ENCODE results near the gene PCOLCE2.
"Not testable (repeated sequence)": the region's sequence is repeated elsewhere in the genome, so short reads cannot be mapped to it uniquely, and the experiment has no call there.

PCOLCE2 gene

DNA sequence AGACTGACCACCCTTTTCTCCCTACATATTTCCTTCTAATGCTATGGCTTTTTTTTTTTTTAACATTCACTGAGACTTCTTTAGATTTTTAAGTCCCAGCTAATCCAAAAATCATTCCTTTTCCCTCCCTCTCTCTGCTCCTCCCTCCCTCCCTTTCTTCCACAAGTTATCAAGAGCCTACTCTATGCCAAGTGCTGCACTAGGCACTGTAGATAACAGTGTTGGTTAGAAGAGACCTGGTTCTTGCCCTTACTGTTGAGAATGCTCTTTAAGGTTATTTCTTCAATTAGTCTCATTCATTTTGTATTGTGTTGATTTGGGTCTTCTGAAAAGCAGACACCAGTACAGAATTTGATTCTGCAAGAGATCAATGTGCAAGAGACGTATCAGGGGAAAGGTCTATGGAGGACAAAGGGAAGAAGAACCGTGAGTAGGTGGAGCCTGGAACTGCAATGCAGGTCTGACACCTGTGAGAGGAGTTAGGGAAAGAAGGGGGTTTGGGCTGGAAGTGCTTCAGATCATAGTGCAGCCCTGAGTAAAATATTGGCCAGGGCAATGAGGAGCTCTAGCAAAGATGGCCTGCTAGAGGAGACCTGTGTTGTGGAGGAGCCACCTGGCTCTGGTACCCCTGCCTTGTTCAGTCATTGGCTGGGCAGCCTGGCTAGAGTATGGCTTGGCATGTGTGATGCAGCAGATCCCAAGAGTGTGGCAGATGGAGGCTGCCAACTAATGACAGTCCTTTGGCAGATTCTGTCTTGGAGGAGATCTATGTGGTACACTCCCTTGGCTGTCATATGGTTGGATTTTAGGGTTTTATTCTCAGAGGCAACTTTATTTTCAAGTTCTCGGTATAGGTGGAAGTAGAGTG, 9.7 kb upstream of the PCOLCE2 start:
- DNase-seq (ENCODE audit: low spot score): no peak

DNA sequence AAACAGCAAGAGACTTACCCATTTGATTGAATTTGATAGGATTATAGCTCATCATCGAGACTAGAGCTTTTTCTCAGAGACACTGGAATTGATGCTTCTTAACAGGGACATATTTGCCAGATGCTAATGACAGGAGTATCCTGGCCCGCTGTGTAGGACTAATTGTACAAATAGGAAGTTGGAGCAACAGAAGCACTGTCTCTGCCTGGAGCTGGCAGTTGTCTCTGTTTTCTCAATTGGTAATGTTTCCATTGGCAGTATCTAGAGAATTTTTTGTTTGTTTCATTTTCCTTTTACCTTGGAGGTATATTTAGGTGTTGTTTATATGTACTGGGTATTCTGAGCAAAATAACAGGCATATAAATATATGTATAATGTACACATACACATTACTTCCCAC, 8.9 kb upstream of the PCOLCE2 start:
- peak; percentile 22 for DNase-seq (ENCODE audit: low spot score)

DNA sequence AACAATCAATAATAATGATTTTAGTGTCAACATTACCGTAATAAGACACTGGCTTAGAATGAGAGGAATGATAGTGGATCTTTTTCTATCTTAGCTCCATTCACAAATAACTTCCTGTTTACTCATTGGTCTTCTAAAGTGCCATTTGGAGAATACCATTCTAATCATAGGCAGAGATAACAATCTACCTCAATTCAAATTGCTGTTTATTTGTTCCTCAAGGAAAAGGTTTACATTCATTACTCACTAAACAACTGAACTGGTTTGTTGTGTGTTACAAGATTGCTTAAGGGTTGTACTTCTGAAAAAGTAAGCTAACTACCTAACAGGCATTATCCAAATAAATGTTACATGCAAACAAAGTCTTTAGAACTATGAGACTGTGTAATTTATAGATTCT, 8.1 kb upstream of the PCOLCE2 start:
- DNase-seq (ENCODE audit: low spot score): no peak

DNA sequence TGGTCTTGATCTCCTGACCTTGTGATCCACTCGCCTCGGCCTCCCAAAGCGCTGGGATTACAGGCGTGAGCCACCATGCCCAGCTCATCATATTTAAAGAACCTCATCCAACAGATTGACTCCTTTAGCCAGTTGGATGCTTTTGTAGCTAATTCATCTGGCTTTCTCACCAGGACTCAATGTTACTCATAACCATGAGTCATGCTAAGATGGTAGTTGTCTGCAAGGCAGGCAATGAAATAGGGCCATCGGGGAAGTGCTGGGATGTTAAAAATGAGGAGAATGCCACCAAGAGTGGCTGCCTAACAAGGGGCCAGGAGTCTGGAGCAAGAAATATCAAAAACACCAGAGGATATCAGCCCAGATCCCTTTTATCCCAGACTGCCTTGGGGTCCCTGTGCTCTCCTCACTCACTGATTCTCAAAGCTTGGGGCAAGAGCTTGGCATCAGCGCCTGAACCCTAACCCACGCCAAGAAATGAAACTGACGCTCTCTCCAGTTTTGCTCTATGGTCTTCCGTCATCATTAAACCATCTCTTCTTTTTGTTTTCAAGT, 7.4 kb upstream of the PCOLCE2 start:
- DNase-seq (ENCODE audit: low spot score): no peak

DNA sequence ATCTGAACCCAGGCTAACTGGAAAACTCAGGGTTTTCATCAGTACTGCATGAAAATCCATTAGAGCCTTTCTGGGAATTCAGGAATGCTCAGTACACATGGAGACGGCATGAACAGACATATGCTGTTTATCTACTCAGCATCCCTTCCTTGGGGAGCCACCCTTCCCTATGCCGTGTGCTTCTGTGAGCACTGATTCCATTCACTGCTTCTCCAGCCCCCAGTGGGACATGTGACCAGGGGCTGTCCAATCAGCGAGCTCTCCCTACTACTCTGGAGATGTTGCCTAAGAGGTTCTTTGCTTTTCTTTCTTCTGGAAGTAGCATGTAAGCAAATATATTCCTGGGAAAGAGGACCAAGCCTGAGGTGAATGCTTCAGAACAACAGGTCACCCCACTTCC, 5.6 kb upstream of the PCOLCE2 start:
- no peak for DNase-seq (ENCODE audit: low spot score)

DNA sequence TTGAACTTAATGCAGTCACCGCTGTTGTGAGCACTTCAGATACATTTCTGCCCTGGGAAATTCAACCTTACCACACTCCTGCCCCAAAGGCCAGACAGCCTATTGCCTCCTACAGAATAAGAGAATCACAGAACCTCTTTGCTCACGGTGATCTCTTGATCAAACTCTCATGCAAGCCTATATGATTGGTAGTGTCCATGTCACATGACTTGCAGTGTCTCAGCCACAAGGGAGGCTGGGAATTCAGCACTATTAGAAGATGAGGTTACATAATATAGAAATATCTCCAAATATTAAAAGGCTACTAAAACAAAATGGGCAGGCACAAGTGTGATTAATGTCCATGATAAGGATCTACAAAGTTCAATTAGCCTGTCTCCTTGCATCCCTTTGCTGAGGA, 3.8 kb upstream of the PCOLCE2 start:
- no peak for DNase-seq (ENCODE audit: low spot score)

DNA sequence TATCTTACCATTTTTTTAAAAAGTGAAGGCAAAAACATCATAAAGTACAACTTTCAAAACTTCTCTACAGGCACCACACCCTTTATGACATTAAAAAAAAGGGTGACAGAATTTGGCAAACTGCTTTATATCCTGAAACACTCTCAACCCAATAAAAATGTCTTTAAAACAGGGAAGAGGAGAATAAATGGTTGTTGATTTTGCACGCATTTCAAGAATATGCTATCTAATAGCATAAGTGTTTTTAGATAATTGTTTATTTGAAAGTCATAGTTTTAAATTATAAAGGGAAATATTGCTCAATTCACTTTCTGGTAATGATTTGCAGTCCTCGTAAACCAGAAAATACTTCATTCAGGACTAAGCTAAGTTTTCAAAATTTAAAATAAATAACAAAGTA, 1.7 kb upstream of the PCOLCE2 start:
- no peak for DNase-seq (ENCODE audit: low spot score)

DNA sequence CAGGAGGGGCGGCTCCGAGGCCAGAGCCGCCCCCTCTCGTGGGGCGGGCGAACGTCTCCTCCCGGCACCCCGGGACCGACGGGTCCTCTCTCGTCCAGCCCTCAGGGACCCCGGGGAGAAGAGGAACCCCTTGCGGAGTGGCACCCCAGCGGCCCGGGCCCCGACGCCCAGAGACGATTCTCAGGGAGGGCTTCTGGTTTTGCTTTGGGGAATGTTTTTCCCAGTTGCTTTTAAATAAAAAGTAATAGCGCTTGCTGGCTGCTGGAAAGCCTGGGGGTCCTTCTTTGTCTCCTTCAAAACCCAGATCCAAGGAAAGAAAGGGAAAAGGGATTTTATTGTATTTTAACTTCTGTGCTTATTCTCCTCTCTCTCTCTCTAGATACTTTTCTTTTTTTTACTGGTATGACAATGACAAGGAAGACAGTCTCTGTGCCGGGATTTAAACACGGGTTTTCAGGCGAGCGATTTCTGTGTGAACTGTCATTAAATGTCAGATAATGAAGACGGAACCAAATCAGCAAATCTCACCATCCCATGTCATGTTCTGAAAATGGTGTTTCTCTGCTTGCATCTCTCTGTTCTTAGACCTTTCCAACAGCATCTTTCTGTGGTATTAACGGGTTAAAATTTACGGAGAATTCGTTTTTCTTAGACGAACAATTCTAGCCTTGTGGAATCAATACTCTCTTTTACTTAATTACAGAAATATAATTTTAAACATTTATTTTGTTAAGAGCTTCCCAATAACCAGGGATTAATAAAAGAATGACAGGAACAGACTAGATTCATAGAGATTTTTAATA, 530 bp upstream of the PCOLCE2 start:
- DNase-seq (ENCODE audit: low spot score): peak; percentile 3

DNA sequence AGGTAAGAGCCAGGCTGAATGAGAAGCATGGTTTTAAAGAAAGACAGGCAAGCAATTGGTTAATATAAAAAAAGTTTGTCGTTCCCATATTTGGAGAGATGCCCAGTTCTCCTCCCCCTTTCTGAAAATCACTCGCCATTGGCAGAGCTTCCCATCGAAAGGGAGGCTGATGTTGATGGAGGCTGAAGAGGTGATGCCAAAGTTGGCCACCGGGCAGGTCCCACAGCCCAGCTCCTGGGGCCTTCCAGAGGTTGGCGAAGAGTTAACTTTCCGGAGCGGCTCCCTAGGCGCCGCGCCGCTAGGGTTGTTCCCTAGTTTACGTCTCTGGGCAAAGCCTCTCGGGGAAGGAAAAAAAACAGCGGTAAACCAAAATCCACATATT, 793 bp downstream of the PCOLCE2 start:
- DNase-seq (ENCODE audit: low spot score): no peak

DNA sequence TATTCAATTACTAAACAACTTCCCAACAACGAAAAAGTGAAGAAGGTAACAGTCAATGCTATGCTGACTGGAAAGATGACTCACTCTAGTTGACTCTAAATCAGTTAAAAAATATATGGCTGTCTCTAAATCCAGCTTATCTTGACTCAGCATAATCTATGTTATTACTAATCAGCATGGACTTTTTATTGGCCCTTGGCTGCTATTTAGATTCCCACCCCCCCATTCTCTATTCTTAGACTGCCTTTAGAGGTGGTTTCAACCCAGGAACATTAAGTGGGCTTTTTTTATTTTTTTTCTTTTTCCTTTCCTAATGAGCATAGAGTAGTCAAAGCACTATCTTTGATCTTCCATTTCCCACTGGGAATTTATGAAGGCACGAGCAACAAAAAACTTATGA, 1.9 kb downstream of the PCOLCE2 start:
- DNase-seq (ENCODE audit: low spot score): no peak

DNA sequence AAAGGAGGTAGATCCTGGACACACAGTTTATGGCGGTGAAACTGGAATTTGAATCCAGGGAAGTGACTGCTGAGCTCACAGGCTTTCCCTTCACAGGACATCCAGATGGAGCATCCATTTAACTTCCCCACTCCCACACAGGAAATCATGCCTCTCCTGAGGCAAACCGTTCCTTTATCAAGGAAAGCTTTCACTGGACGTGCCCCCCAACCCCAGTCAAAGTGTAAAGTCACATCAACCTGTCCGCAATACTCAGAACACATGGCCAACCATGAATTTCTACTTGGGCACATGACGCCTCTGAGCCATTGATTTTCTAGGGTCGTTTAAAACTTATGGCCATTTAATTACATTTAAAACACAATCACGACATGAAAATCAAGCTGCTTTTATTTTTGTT, 2.9 kb downstream of the PCOLCE2 start:
- no peak for DNase-seq (ENCODE audit: low spot score)

DNA sequence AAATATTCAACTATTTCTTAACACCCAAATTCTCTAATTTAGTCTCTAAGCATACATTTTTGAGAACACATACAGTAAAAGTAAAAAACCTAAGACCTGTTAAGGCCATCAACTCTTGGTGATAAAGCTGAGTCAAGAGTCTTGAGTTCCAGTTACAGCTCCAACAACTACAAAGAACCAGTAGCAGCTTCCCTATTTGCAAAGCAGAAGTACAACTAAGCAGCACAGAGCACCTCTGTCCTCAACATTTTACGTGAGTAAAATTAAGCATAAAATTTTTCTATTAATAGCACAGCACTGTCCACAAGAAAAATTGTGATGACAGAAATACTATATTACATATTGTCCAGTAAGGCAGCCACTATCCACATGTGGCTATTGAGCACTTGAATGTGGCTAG, 4.4 kb downstream of the PCOLCE2 start:
- DNase-seq (ENCODE audit: low spot score): no peak

DNA sequence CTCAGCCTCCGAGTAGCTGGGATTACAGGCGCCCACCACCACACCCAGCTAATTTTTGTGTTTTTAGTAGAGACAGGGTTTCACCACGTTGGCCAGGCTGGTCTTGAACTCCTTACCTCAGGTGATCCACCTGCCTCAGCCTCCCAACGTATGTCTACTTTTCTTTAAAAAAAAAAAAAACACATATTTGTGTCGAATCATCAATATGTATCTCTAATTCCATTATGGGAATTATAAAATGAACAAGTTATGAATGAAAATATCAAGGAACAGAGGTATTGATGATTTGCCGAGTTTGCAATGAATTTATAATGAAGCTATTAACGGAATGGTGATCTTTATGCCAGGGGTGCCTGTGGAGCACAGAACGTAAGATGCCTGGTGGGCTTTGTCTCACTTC, 5.3 kb downstream of the PCOLCE2 start:
- DNase-seq (ENCODE audit: low spot score): not testable (repeated sequence)

DNA sequence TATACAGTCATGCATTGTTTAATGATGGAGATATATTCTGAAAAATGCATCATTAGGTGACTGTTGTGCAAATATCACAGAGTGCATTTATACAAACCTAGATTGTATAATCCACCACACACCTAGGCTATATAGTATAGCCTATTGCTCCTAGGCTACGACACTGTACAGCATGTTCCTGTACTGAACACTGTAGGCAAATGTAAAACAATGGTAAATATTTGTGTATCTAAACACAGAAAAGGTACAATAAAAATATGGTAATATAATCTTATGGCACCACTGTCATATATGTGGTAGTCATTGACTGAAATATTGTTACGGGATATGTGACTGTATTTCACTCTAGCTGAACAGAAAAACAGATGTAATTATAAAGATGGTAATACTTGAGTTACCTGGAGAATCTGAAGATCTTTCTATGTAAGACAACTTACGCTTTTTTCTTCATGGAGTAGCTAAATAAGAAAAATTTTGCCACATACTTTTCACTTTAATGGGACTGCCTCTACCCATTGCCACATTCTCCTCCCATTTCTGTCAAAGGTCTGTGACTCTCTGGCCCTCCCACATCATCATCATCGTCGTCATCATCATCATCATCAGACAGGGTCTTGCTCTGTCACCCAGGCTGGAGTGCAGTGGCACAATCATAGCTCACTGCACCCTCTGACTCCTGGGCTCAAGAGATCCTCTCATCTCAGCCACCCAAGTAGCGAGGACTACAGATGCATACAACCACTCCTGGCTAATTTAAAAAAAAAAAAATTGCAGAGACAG, 7.2 kb downstream of the PCOLCE2 start:
- DNase-seq (ENCODE audit: low spot score): no peak

DNA sequence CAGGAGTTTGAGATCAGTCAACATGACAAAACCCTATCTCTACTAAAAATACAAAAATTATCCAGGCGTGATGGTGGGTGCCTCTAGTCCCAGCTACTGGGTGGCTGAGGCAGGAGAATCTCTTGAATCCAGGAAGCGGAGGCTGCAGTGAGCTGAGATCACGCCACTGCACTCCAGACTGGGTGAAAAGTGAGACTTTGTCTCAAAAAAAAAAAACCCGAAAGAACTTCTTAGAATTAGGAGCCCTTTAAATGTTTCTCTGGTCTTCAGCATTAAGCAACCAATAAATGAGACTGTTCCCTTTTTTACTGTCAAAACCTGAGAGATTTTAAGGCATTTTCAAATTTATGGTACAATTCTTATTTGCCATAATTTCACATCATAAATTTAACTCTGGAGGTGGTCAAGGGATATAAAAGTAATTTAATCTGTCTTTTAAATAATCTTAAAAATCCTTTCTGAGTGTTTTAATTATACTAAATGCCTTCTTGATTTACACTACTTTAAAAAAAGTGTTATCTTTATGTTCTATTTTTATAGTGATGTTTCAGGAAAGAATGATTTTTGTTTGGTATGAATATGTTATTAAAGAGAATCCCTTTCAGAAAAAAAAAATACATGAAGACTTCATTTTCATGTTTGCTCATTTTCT, 10.1 kb downstream of the PCOLCE2 start:
- no peak for DNase-seq (ENCODE audit: low spot score)

DNA sequence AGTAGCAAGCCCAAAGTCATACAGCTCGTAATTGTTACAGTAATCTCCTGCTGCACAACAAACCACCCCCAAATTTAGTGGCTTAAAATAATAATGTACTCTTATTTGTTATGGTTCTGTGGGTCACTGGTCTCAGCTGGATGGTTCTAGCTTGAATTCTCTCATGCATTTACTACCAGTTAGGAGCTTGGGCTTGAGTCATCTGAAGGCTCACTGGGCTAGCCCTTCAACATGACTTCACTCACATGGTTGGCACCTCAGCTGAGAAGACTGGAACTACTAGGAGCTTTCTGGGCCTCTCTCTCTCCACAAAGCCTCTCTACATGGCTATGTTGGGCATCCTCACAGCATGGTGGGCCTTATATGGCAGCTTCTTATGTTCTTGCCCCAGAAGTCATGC, 12.5 kb downstream of the PCOLCE2 start:
- DNase-seq (ENCODE audit: low spot score): no peak

DNA sequence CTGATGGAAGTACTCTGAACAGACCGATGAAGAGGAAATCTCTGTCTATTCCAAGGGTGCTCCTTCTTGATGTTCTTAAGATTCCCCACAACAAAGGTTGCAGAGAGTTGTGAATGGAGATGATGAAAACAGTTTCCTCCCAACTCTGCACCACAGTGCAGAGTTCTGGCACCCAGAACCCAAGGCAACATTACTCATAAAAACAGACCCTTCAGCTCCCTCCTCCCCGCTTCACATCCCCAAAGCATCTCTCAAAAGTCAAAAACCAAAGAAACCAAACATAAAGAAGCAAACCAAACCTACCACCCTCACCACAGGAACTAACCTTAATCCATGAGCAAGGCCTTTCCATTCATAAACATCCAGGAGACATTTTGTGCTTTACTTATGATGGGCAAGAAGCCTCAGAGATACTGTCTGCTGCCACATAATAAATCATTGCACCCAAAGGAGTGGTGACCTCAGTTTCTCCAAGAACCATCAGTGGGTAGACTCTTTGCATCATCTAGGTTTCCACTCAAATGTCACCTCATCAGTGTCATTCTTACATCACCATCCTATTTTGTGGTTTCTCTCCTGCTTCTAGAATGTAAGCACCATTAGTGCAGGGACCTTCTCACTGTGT, 13.2 kb downstream of the PCOLCE2 start:
- DNase-seq (ENCODE audit: low spot score): no peak

DNA sequence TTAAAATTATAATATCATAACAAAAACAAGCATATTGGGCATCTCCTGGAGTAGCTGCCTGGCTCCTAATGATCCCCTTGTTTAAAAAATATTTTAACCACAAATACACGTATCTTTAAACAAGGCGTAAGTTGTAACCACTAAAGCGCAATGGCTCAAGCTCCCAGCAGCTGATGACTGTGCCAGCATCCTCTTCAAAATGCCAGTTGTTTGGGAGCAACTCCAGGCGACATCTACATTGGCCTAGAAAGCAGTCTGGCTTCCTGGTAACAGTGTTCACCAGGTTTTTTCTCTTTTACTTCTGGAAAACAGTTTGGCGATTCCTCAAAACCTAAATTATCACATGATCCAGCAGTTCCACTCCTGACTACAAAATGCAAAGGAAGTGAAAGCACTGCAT, 13.8 kb downstream of the PCOLCE2 start:
- no peak for DNase-seq (ENCODE audit: low spot score)

DNA sequence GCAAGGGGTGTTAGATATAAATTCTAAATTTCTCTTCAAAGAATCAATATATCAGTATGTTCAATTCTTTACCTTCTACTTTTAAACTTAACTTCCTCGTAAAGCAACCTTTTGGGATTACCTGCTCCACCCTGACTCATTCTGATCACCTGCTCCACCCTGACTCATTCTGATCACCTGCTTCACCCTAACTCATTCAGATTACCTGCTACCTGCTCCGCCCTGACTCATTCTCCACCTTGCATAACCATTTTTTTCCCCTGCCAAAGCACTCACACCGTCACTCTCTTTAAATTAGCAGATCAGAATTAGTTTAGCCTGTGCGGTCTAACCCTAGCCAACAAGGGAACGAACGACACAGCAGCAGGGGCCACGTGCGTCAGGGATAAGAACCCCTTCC, 20.5 kb downstream of the PCOLCE2 start:
- DNase-seq (ENCODE audit: low spot score): not testable (repeated sequence)

DNA sequence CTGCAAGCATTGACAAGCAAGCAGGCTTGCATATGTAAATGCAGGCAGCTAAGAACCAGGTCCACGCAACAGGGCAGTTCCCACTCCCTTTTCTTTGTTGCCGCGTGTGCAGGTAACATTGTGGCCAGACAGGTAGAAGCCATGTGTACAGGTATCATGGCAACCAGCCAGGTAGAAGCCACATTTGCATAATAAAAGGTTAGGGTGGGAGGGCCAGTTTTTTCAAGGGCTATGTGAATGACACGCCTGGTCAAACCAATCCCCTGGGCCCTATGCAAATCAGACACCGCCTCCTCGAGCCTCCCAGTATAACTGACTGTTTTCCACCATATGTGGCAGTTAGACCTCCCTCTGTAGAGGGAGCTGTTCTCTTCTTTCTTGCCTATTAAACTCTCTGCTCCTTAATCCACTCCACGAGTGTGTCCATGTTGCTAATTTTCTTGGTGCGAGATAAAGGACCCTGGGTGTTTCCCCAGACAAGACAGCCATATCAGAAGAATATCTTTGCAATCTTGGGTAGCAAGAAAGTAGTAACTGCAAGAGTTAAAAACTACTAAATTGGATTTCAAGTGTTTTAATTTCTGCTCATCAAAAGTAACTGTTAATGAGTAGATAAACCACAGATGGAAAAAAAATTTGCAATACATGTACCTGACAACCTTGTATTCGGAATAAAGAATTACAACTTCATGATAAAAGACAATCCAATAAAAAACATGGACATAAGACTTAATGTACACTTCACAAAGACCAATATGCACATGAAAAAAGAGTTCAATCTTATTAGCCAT, 21.8 kb downstream of the PCOLCE2 start:
- DNase-seq (ENCODE audit: low spot score): no peak
